H1 (cell line): ENCODE measurements around the gene TLCD3A. TPM values are rescaled to one million over a fixed set of nuclear protein-coding genes. Genes with fewer than 3 reads are reported as not detected.

Experiments
- CTCF ChIA-PET: fragments of 300-600 bp; sonication (Branson Sonifier 250); formaldehyde crosslinking; loops from one replicate; lab custom pipeline; 2021; ENCODE audit not compliant: partially characterized antibody; lab: Charles Lee
- POLR2A ChIA-PET: fragments of 300-600 bp; sonication (Branson Sonifier 250); formaldehyde crosslinking; loops from one replicate; lab custom pipeline; 2021; ENCODE audit warnings: inconsistent platforms; ENCODE audit not compliant: partially characterized antibody; lab: Charles Lee
- DNase-seq, 2 experiments: peaks; one replicate each; pipeline versions ENCODE4 v3.0.0 to v3.0.0-alpha.2; 2010 to 2022; ENCODE audit warnings: low spot score in 2 of 2, low read depth in 1 of 2, mixed read lengths in 1 of 2
- FAIRE-seq: peaks from 2 replicates; lab custom pipeline; 2011; peaks lifted over from hg19 to GRCh38; lab: Jason Lieb, UNC
- H2AFZ ChIP-seq: 2 replicates; pipeline ENCODE4 v1.8.1; 2012; ENCODE audit warnings: low read length, inconsistent platforms
- H2AK5ac ChIP-seq: 2 replicates; pipeline ENCODE4 v1.6.1; 2013; ENCODE audit warnings: low read depth, low read length
- H2BK120ac ChIP-seq: replicated peaks from 2 replicates; pipeline ENCODE3; 2013; ENCODE audit warnings: low read depth, low read length, inconsistent platforms
- H2BK12ac ChIP-seq: 2 replicates; pipeline ENCODE4 v1.6.1; 2013; ENCODE audit warnings: low read depth, low read length
- H2BK15ac ChIP-seq: 2 replicates; pipeline ENCODE4 v1.6.1; 2013; ENCODE audit warnings: low read length
- H2BK20ac ChIP-seq: 2 replicates; pipeline ENCODE4 v1.6.1; 2013; ENCODE audit warnings: low read length
- H2BK5ac ChIP-seq: 2 replicates; pipeline ENCODE4 v1.6.1; 2013; ENCODE audit warnings: low read depth, low read length
- H3K14ac ChIP-seq: 2 replicates; pipeline ENCODE4 v1.6.1; 2013; ENCODE audit warnings: inconsistent platforms; ENCODE audit not compliant: insufficient read length
- H3K18ac ChIP-seq: 2 replicates; pipeline ENCODE4 v1.6.1; 2013; ENCODE audit warnings: low read length; ENCODE audit errors: extremely low read depth
- H3K23ac ChIP-seq: 2 replicates; pipeline ENCODE4 v1.6.1; 2013; ENCODE audit warnings: inconsistent platforms; ENCODE audit not compliant: insufficient read length
- H3K23me2 ChIP-seq: 2 replicates; pipeline ENCODE4 v1.6.1; 2013; ENCODE audit warnings: low read depth, low read length
- H3K27ac ChIP-seq: 2 replicates; pipeline ENCODE4 v1.6.1; 2011; ENCODE audit warnings: low read depth, low read length, inconsistent platforms
- H3K27me3 ChIP-seq, 4 experiments: replicated peaks in 1 of 4; 1 replicate in 1 of 4; 2 replicates in 3 of 4; pipeline versions ENCODE4 v1.6.1 to v1.8.1; 2011 to 2013; ENCODE audit warnings: low read length in 3 of 4, mild to moderate bottlenecking in 3 of 4, inconsistent platforms in 2 of 4, mixed read lengths in 2 of 4, moderate library complexity in 1 of 4; ENCODE audit not compliant: control insufficient read depth in 3 of 4, insufficient read depth in 3 of 4; ENCODE audit errors: extremely low read depth in 1 of 4
- H3K36me3 ChIP-seq, 4 experiments: 2 replicates each; pipeline versions ENCODE4 v1.6.1 to v1.8.1; 2011 to 2013; ENCODE audit warnings: mild to moderate bottlenecking in 4 of 4, low read length in 3 of 4, moderate library complexity in 2 of 4, control low read depth in 1 of 4, inconsistent platforms in 1 of 4; ENCODE audit not compliant: insufficient read depth in 4 of 4, control insufficient read depth in 2 of 4
- H3K4ac ChIP-seq: replicated peaks from 2 replicates; pipeline ENCODE3; 2013; ENCODE audit warnings: low read length, low read depth, mixed read lengths, inconsistent platforms; ENCODE audit not compliant: insufficient read length
- H3K4me1 ChIP-seq, 4 experiments: replicated peaks in 1 of 4; 1 replicate in 1 of 4; 2 replicates in 3 of 4; pipeline versions ENCODE4 v1.6.1 to v1.8.1; 2011 to 2013; ENCODE audit warnings: low read length in 3 of 4, inconsistent platforms in 2 of 4, mixed read lengths in 1 of 4; ENCODE audit not compliant: insufficient read depth in 4 of 4, control insufficient read depth in 3 of 4
- H3K4me2 ChIP-seq, 2 experiments: 2 replicates each; pipeline versions ENCODE4 v1.6.1 to v1.8.1; 2011 to 2013; ENCODE audit warnings: low read depth in 2 of 2, low read length in 2 of 2, control low read depth in 1 of 2, inconsistent platforms in 1 of 2, mild to moderate bottlenecking in 1 of 2; ENCODE audit not compliant: insufficient read depth in 1 of 2
- H3K4me3 ChIP-seq, 4 experiments: fragments of 200-600, 300-600 bp in 1 of 4; sonication (generic), shearing (Covaris generic), sonication (Bioruptor Twin) in 1 of 4; 2 replicates each; pipeline versions ENCODE4 v1.5.1 to v1.8.1; 2011 to 2016; ENCODE audit warnings: low read length in 4 of 4, low read depth in 3 of 4, control low read depth in 2 of 4, inconsistent platforms in 2 of 4, mild to moderate bottlenecking in 2 of 4, mixed read lengths in 1 of 4, moderate library complexity in 1 of 4; ENCODE audit not compliant: insufficient read depth in 2 of 4; ENCODE audit errors: extremely low read depth in 1 of 4
- H3K56ac ChIP-seq: replicated peaks from 2 replicates; pipeline ENCODE3; 2013; ENCODE audit warnings: low read depth, mild to moderate bottlenecking, mixed read lengths, low read length, inconsistent platforms; ENCODE audit not compliant: insufficient read length
- H3K79me1 ChIP-seq: 2 replicates; pipeline ENCODE4 v1.6.1; 2013; ENCODE audit warnings: low read depth, low read length, control low read depth
- H3K79me2 ChIP-seq, 2 experiments: 2 replicates each; pipeline versions ENCODE4 v1.6.1 to v1.8.1; 2012 to 2013; ENCODE audit warnings: low read length in 2 of 2, mild to moderate bottlenecking in 2 of 2, inconsistent platforms in 1 of 2; ENCODE audit not compliant: insufficient read depth in 2 of 2, control insufficient read depth in 1 of 2
- H3K9ac ChIP-seq, 4 experiments: replicated peaks in 1 of 4; 1 replicate in 1 of 4; 2 replicates in 3 of 4; pipeline versions ENCODE4 v1.6.1 to v1.8.1; 2011 to 2013; ENCODE audit warnings: low read depth in 3 of 4, low read length in 3 of 4, control low read depth in 2 of 4, mild to moderate bottlenecking in 2 of 4, moderate library complexity in 2 of 4, inconsistent platforms in 1 of 4; ENCODE audit errors: extremely low read depth in 1 of 4
- H3K9me3 ChIP-seq, 2 experiments: 2 replicates each; pipeline versions ENCODE4 v1.6.1 to v1.8.1; 2012 to 2013; ENCODE audit warnings: mild to moderate bottlenecking in 2 of 2, moderate library complexity in 2 of 2, control low read depth in 1 of 2, inconsistent platforms in 1 of 2, low read depth in 1 of 2, low read length in 1 of 2, mixed read lengths in 1 of 2; ENCODE audit not compliant: insufficient read depth in 2 of 2
- H4K20me1 ChIP-seq, 2 experiments: replicated peaks in 1 of 2; 2 replicates each; pipeline versions ENCODE3 to v1.8.1; 2011 to 2013; ENCODE audit warnings: inconsistent platforms in 2 of 2, low read length in 2 of 2, mild to moderate bottlenecking in 1 of 2; ENCODE audit not compliant: insufficient read depth in 2 of 2, control insufficient read depth in 1 of 2
- H4K5ac ChIP-seq: 2 replicates; pipeline ENCODE4 v1.6.1; 2013; ENCODE audit warnings: low read length, low read depth, mixed read lengths, inconsistent platforms; ENCODE audit not compliant: insufficient read length
- H4K8ac ChIP-seq: 2 replicates; pipeline ENCODE4 v1.8.0; 2013; ENCODE audit warnings: mild to moderate bottlenecking, moderate library complexity, low read length, inconsistent platforms; ENCODE audit not compliant: insufficient read depth; ENCODE audit errors: extremely low read depth
- H4K91ac ChIP-seq: replicated peaks from 2 replicates; pipeline ENCODE3; 2013; ENCODE audit warnings: low read length, mixed read lengths, inconsistent platforms; ENCODE audit not compliant: insufficient read length
- ATF2 ChIP-seq: IDR thresholded peaks from 2 replicates; pipeline ENCODE4 v1.6.1; 2012; ENCODE audit warnings: low read length, inconsistent platforms
- KDM5A ChIP-seq: fragments of 200-600 bp; IDR thresholded peaks from 2 replicates; pipeline ENCODE4 v1.7.1; 2012; ENCODE audit warnings: mild to moderate bottlenecking, low read length, inconsistent platforms, mixed read lengths
- NRF1 ChIP-seq: IDR thresholded peaks from 2 replicates; pipeline ENCODE4 v1.6.1; 2011; ENCODE audit warnings: mild to moderate bottlenecking, low read depth, low read length, improper control_type of control experiment
- RXRA ChIP-seq: IDR thresholded peaks from 2 replicates; pipeline ENCODE4 v1.6.1; 2011; ENCODE audit warnings: low read depth, mild to moderate bottlenecking, low read length, moderate library complexity; ENCODE audit not compliant: insufficient read depth
- SIRT6 ChIP-seq: IDR thresholded peaks from one replicate; pipeline ENCODE4 v1.7.1; 2012; ENCODE audit warnings: low read length, inconsistent platforms
- SUZ12 ChIP-seq: fragments of 200-600 bp; sonication (generic); IDR thresholded peaks from 2 replicates; pipeline ENCODE4 v1.6.1; 2012; ENCODE audit warnings: mild to moderate bottlenecking, inconsistent platforms, low read length, moderate library complexity, mixed read lengths
- WGBS, 2 experiments: shearing (Covaris generic) in 1 of 2; methylation state at CpG; one replicate each; pipeline versions ENCODE4 v1.1.6 to v1.1.7; 2013 to 2015; ENCODE audit warnings: low lambda C conversion rate in 2 of 2, mixed read lengths in 2 of 2, inconsistent platforms in 1 of 2, low coverage in 1 of 2, missing lambda C conversion rate in 1 of 2; ENCODE audit not compliant: insufficient replicate concordance in 2 of 2, insufficient coverage in 1 of 2, insufficient read length in 1 of 2; ENCODE audit errors: extremely low coverage in 1 of 2, missing lambda C conversion rate in 1 of 2; 5-methylcytosine and 5-hydroxymethylcytosine counted together
- polyA plus RNA-seq, 7 experiments: library from polyadenylated mRNA; depleted of rRNA in 3 of 7; stranded (reverse) in 5 of 7; unstranded in 2 of 7; fragments of >200 nt in 5 of 7; fragments of 200-250 nt in 2 of 7; gene quantifications; 1 replicate in 5 of 7; 2 replicates in 1 of 7; 4 replicates in 1 of 7; pipeline versions ENCODE4 v1.2.1 to v1.2.3, GENCODE V29; 2011 to 2013; ENCODE audit warnings: missing spikeins in 2 of 7, mixed read lengths in 2 of 7
- total RNA-seq: library from RNA; stranded (reverse); fragmentation: NEBNext Ultra II Directional; extraction: Animal tissue kit (Norgen Biotek cat#: 25700); gene quantifications from 2 replicates; pipeline ENCODE4 v1.2.1, GENCODE V29; 2021

Gene TLCD3A
- total and polyA plus RNA-seq, 2 of the 8 experiments (the other 6 are each of a cell fraction or from before 2014, with no cell fraction given), result 26.1 to 48.8 TPM

DNA sequence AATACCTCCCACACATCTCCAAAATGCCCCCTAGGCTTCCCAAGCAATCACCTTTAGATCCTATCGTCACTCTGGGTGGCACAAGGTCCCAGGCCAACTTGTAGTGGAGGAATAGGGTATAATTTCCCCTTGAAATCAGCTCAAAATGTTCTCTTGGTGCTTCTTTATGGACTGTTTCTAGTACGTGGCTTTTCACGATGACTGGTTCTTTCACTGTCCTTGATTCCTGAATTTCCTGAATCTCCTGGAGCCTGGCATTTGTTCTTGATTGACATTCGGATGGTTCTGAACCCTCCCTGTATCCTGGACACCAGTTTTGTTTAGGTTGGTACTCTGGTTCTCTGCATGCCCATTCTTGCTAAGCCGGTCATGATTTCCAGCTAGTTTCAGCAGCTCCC, 10.9 kb upstream of the TLCD3A start:
- Histone ChIP-seq H3K27ac (no peak overlapping the region), H3K23me2 (no peaks in the 10 kb centered on the region), H3K79me2 (no peaks in the 10 kb centered on the region), H2AFZ (no peak overlapping the region), H4K20me1 (no peaks in the 10 kb centered on the region), H2BK12ac (no peak overlapping the region), H3K4me1 (peaks cover 5 to 8% (median 6%) of the 10 kb centered on the region in 4 experiments; a peak in 6 of 7 replicates), H3K79me1 (no peaks in the 10 kb centered on the region), H3K23ac (no peak overlapping the region), H3K4me3 (no peak overlapping the region), H3K4me2 (no peak overlapping the region), H4K8ac (no peak overlapping the region), H2BK15ac (no peak overlapping the region), H3K27me3 (no peaks in the 10 kb centered on the region), H4K5ac (no peak overlapping the region), H4K91ac (no peak overlapping the region), H3K56ac (no peak overlapping the region), H2BK5ac (no peak overlapping the region), H3K18ac (no peak overlapping the region), H3K36me3 (no peaks in the 10 kb centered on the region), H3K9me3 (no peaks in the 10 kb centered on the region), H2AK5ac (no peak overlapping the region), H2BK120ac (no peak overlapping the region), H3K14ac (no peak overlapping the region), H3K4ac (no peak overlapping the region), H2BK20ac (no peak overlapping the region), H3K9ac (no peak overlapping the region)
- CTCF ChIA-PET, result interaction anchor here (1.2 kb wide), 1 partner anchor 20 kb away, joined by 5 read pairs; no protein-coding TSS in a partner anchor
- no peak for TF ChIP-seq SIRT6
- TF ChIP-seq ATF2, result no peak
- TF ChIP-seq NRF1, result no peak
- TF ChIP-seq KDM5A, result no peak
- TF ChIP-seq SUZ12, result no peak
- TF ChIP-seq RXRA, result no peak
- POLR2A ChIA-PET, result interaction anchor here (0.5 kb wide), 1 partner anchor 281 kb away, joined by 3 read pairs; no protein-coding TSS in a partner anchor
- FAIRE-seq (no peak), DNase-seq (no peak)
- 90% methylated on average over 5 of the region's 5 CpGs; no CpG with 5 or more reads in 1 of the 2 experiments for WGBS, 2 experiments
